Mesodermal cell (in vitro differentiated cells): ENCODE data around the gene OPRM1.

Source experiments
- H3K27ac ChIP-seq: 2 replicates; pipeline ENCODE4 v1.7.0; 2013; ENCODE audit warnings: mild to moderate bottlenecking, low read depth, low read length, moderate library complexity; ENCODE audit not compliant: severe bottlenecking
- H3K36me3 ChIP-seq: 2 replicates; pipeline ENCODE4 v1.7.1; 2013; ENCODE audit warnings: mild to moderate bottlenecking, low read length, moderate library complexity; ENCODE audit not compliant: control insufficient read depth, insufficient read depth
- H3K4me1 ChIP-seq: one replicate; pipeline ENCODE4 v1.7.1; 2013; ENCODE audit warnings: mild to moderate bottlenecking, low read length; ENCODE audit not compliant: insufficient read depth, control insufficient read depth, poor library complexity, severe bottlenecking
- H3K4me3 ChIP-seq: 2 replicates; pipeline ENCODE4 v1.7.0; 2013; ENCODE audit warnings: low read length, control low read depth, mild to moderate bottlenecking; ENCODE audit not compliant: insufficient read depth, poor library complexity, severe bottlenecking; ENCODE audit errors: extremely low read depth
- H3K9me3 ChIP-seq: 2 replicates; pipeline ENCODE4 v1.7.1; 2013; ENCODE audit warnings: mild to moderate bottlenecking, low read length, moderate library complexity; ENCODE audit not compliant: control insufficient read depth
- WGBS, 2 experiments: methylation state at CpG; one replicate each; pipeline ENCODE4 v1.1.5; 2013; ENCODE audit warnings: missing lambda C conversion rate in 2 of 2; ENCODE audit not compliant: insufficient coverage in 2 of 2; 5-methylcytosine and 5-hydroxymethylcytosine counted together

OPRM1 gene

DNA sequence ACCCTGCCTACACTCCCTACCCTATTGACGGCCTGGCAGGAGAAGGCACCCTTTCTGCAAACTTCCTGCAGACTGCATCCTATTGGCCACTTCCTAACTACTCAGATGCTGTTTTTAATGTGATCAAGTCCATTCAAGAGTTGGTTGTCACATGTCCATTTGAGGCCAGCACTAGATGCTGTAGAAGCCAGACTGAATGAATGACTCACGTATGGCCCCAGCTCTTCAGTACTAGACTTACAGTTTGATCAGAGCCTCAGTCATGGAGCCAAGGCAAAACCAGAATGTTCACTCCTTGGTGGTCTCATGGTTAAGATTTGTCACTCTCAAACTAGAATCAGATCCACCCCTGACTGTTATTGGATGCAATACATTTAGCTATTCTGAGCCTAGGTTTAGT is 101.7 kb downstream of the OPRM1 start:
- Histone ChIP-seq H3K27ac (no peak overlapping the region), H3K4me3 (no peak overlapping the region), H3K36me3 (no peaks in the 10 kb centered on the region), H3K4me1 (no peaks in the 10 kb centered on the region), H3K9me3 (no peaks in the 10 kb centered on the region)
- 72 to 76% methylated on average over 2 of the region's 2 CpGs for WGBS, 2 experiments

DNA sequence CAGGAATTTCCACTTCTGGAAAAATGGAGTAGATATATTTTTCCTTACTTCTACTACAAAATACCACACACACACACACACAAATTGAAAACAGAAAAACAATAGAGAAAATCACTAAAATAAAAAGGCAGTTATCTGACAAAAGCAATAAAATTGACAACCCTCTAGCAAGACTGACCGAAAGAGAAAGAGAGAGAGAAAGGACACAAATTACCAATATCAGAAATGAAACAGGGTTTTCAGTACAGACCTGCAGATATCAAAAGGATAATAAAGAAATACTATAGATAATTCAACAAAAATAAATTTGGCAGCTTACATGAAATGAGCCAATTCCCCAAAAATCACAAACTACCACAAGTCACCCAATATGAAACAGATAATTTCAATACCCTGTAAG is 104.7 kb downstream of the OPRM1 start:
- Histone ChIP-seq H3K4me1 (no peaks in the 10 kb centered on the region), H3K27ac (no peak overlapping the region)
- WGBS, 2 experiments, result no CpG with 5 or more reads among the region's 1 CpG

DNA sequence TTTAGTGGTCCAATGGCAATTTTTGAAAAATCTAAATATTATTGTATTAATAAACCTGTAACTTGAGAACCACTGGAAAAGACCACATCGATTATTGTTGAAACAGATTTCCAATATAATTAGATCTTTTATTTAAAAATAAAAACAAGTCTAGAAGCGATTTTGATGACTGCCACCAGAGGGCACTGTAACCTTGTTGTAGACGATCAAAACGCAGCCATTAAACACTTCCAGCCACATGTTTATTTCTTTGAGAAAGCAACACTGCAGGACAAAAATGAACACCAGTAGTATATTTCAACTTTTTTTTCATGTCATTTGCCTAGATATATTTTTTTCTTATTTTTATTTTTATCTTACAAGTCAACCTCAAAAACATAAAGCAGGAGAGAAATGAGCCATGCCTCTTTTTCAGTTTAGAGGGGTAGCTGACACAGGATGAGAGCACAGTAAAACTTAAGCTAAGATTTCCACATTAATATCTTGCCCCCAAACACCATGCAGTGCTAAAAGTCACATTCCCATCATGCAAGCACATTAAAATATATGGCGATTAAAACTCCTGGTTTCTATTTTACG is 115.4 kb downstream of the OPRM1 start:
- Histone ChIP-seq H3K4me3 (no peak overlapping the region), H3K9me3 (peaks cover 5% of the 10 kb centered on the region), H3K27ac (no peak overlapping the region), H3K36me3 (no peaks in the 10 kb centered on the region), H3K4me1 (no peaks in the 10 kb centered on the region)
- WGBS, 2 experiments, result 0% methylated on average over 3 of the region's 6 CpGs

More for the DNA sequence above, 104.7 kb downstream of the OPRM1 start:
- H3K9me3 ChIP-seq, result no peaks in the 10 kb centered on the region
- no peaks in the 10 kb centered on the region for H3K36me3 ChIP-seq
- no peak overlapping the region for H3K4me3 ChIP-seq

DNA sequence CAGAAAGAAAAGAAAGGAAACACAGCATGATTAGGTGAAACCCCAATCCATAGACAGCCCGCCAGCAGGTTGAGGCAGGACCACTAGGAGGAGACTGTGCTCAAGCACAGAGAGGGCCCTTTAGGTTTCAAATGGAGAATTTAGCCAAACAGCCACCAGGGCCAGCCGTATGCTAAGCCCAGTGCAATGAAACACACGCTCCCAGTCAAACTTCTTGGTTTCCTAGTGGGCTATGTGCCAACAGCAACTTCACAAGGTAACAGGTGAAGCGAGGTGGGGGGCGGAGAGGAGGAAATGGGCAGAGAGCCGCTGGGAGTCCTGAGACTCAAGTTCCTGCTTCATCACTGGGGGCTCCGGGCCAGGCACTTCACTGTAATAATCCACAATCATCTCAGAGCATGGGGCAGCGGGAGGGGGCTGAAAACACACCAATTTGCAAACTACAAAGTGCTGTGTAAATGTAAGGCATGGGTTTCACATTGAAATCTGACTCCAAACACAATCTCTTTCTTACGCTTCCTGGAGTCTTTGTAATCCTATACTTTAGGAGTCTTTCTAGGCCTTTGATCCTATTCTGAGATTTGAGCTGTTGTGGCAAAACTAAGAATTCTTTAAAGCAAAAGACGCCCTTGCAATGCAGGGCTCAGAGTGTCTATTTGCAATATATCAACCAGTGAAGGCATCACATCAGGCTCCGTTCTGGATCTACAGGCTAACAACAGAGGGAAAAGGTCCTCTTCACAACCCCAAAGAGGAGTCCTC is 117.3 kb downstream of the OPRM1 start:
- Histone ChIP-seq H3K4me1 (no peaks in the 10 kb centered on the region), H3K9me3 (peaks cover 5% of the 10 kb centered on the region), H3K36me3 (no peaks in the 10 kb centered on the region), H3K27ac (no peak overlapping the region), H3K4me3 (no peak overlapping the region)
- WGBS, 2 experiments, result 86 to 87% methylated on average over 4 to 5 of the region's 11 CpGs

DNA sequence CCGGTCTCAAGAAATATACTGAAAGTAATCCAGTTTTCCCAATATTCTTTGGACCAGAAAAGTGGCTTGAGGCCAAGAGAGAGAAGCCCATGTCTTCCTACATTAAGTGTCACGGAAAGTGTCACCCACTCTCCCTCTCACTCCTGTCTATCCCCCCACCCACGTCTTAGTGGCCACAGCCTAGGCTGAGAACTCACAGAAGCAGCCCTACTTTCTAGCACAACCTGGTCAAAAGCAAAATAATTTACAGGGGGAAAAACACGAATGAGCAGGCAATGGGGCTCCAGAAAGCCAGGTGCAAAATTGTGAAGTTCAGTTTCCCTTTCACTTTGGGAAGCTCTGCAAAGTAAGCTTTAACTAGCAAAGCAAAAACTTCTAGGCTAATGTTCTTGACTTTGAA is 118.0 kb downstream of the OPRM1 start:
- Histone ChIP-seq H3K4me3 (no peak overlapping the region), H3K27ac (no peak overlapping the region), H3K36me3 (no peaks in the 10 kb centered on the region), H3K9me3 (peaks cover 5% of the 10 kb centered on the region), H3K4me1 (no peaks in the 10 kb centered on the region)
- WGBS, 2 experiments, result 76 to 100% methylated on average over 2 of the region's 4 CpGs

DNA sequence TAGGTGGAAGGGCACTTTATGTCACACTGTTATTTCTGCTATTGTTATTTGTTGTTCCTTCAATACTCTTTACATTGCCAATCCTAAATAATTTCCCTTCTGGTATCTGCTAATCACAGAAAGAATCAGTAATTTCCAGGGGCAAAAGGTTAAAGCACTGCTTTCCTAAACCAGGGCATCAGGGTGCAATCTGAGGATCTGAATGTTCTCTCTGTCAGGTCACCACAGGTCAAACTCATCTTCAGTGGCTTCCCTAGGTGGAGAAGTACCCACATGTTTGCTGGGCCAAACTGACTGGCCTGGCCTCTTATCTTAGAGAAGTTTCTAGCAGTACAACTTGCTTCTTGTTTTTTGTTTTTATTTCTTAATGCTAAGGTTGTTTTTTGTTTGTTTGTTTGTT is 118.7 kb downstream of the OPRM1 start:
- no peak overlapping the region for H3K27ac ChIP-seq
- H3K4me1 ChIP-seq, result no peaks in the 10 kb centered on the region
- H3K9me3 ChIP-seq, result peaks cover 5% of the 10 kb centered on the region
- no peaks in the 10 kb centered on the region for H3K36me3 ChIP-seq
- no peak overlapping the region for H3K4me3 ChIP-seq

DNA sequence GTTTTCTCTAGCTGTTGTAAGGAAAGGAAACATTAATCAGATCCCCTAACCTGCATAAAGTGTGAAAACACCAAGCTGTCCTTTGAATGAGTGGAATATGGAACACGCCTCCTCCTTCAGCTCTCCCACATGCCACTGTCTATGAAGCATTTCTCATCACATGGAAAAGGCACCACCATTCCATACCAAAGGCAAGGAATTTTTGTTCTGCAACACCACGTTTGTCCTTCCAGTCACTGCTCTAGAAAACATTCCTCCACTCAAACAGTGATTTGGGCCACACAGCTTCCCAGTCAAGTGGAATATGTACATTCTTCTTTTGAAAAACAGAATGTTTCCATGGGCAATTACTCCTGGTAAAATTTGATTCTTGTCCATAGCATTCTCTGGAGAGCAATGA is 120.1 kb downstream of the OPRM1 start:
- no peaks in the 10 kb centered on the region for H3K36me3 ChIP-seq
- peaks cover 5% of the 10 kb centered on the region for H3K9me3 ChIP-seq
- H3K4me1 ChIP-seq, result no peaks in the 10 kb centered on the region
- H3K4me3 ChIP-seq, result no peak overlapping the region
- 100% methylated on average over 1 to 2 of the region's 2 CpGs for WGBS, 2 experiments
- no peak overlapping the region for H3K27ac ChIP-seq

DNA sequence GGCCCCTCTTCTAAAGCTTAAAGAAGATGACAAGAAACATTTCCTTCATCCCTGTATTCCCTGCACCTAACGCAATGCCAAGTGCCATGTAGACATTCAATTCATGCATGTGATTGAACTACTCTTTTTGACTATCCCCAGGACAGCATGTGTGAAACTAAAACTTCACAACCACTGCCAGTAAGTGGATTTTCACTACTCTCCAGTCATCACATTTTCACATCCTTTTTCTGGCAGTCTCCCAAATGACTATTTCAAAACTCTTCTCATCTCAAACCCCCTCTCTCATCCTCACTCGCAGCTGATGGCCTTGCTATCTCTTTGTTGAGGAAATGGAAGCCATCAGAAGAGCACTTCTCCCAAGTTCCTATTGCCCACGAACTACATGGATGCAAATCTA is 122.6 kb downstream of the OPRM1 start:
- H3K9me3 ChIP-seq, result no peaks in the 10 kb centered on the region
- 82 to 89% methylated on average over 3 of the region's 3 CpGs for WGBS, 2 experiments

DNA sequence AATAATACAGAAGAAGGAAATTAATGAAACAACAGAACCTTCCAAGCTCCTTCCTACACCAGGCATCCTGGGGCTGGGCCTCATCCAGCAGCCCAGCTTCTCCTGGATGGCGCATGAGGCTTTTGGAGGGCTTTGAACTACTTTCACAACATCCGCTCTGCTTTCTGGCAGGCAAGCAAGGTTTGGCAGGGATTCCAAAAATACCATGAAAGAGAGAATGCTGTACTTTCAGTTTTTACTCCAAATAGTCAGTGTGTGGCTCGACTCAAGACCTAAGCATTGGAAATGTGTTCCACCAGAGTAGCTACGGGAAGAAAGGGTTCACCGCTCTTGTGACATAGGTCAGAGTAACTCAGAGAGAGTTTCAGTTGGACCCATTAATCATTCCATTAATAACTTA is 125.4 kb downstream of the OPRM1 start:
- no peak overlapping the region for H3K4me3 ChIP-seq
- 91 to 93% methylated on average over 2 to 4 of the region's 5 CpGs for WGBS, 2 experiments
- no peaks in the 10 kb centered on the region for H3K9me3 ChIP-seq

More for the DNA sequence above, 122.6 kb downstream of the OPRM1 start:
- H3K4me1 ChIP-seq, result no peaks in the 10 kb centered on the region
- no peaks in the 10 kb centered on the region for H3K36me3 ChIP-seq
- H3K4me3 ChIP-seq, result no peak overlapping the region
- H3K27ac ChIP-seq, result no peak overlapping the region

DNA sequence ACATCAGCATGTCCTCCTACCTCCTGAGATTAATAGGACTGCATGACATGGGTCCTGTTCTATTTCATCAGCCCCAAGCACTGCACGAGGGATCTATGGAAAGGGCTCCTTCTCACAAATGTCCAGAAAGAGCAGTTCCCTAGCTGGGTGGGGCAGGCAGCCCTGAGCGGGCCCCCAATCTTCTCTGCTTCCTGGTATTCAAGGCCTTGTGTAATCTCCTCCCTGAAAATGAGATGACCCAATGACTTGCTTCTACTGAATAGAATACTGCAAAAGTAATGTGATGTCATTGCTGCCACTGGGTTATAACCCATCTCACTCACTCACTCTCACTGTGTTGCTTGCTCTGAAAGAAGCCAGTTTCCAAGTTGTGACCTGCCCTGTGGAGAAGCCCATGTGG is 126.4 kb downstream of the OPRM1 start:
- 83 to 100% methylated on average over 2 of the region's 2 CpGs for WGBS, 2 experiments
- Histone ChIP-seq H3K27ac (no peak overlapping the region), H3K36me3 (no peaks in the 10 kb centered on the region), H3K9me3 (no peaks in the 10 kb centered on the region), H3K4me3 (no peak overlapping the region), H3K4me1 (no peaks in the 10 kb centered on the region)

More for the DNA sequence above, 125.4 kb downstream of the OPRM1 start:
- Histone ChIP-seq H3K27ac (no peak overlapping the region), H3K4me1 (no peaks in the 10 kb centered on the region), H3K36me3 (no peaks in the 10 kb centered on the region)

DNA sequence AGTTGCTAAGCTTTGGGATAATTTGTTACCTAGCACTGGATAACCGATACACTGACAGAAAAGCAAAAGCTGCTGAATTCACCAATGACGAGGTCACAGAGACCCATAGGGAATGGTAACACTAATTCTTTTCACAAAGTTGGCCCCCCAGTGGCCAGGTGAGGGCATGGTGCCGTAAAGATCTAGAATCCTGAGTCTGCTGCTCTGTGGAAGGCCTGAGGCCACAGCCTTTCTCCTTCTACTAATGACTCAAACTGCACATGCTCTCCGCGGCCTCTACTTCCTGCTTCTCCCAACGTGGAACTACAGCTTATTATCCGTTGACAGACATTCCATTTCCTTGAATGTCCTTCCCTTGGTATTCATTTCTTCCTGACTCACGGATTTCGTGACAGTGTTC is 127.1 kb downstream of the OPRM1 start:
- 93 to 94% methylated on average over 8 of the region's 9 CpGs for WGBS, 2 experiments
- Histone ChIP-seq H3K9me3 (no peaks in the 10 kb centered on the region), H3K4me3 (no peak overlapping the region), H3K36me3 (no peaks in the 10 kb centered on the region), H3K4me1 (no peaks in the 10 kb centered on the region), H3K27ac (no peak overlapping the region)
